Heart left ventricle (tissue), 16 donors: Measurements from ENCODE around the gene HDGFL1. TPM values are rescaled to one million over a fixed set of nuclear protein-coding genes. Genes with fewer than 3 reads are reported as not detected.

Source experiments
- ATAC-seq, 4 donors: fragments of 200-7000 bp; cut with Tn5 transposase; one replicate each; pipeline ENCODE4 v1.9.1; 2020 to 2022; ENCODE audit warnings: moderate library complexity in 4 of 4, mild to moderate bottlenecking in 3 of 4, moderate number of reproducible peaks in 1 of 4
- DNase-seq, 5 donors: peaks; one replicate each; pipeline ENCODE4 v3.0.0-alpha.2; 2020
- H3K27ac ChIP-seq, 12 donors: fragments of 200-600 bp; sonication (generic) in 4 of 12; one replicate each; pipeline versions ENCODE4 v1.5.0 to v1.8.0; 2016 to 2022; ENCODE audit warnings: mild to moderate bottlenecking in 2 of 12
- H3K27me3 ChIP-seq, 9 donors: fragments of 200-600 bp; sonication (generic) in 2 of 9; one replicate each; pipeline versions ENCODE4 v1.5.1 to v1.8.0; 2016 to 2022; ENCODE audit warnings: mild to moderate bottlenecking in 3 of 9
- H3K36me3 ChIP-seq, 9 donors: fragments of 200-600 bp; sonication (generic) in 2 of 9; one replicate each; pipeline versions ENCODE4 v1.5.0 to v1.8.0; 2018 to 2022; ENCODE audit warnings: mild to moderate bottlenecking in 2 of 9
- H3K4me1 ChIP-seq, 12 donors: fragments of 200-600 bp; sonication (generic) in 4 of 12; one replicate each; pipeline versions ENCODE4 v1.5.0 to v1.8.0; 2016 to 2022; ENCODE audit warnings: mild to moderate bottlenecking in 3 of 12
- H3K4me3 ChIP-seq, 12 donors: fragments of 200-600 bp; sonication (generic) in 4 of 12; one replicate each; pipeline versions ENCODE4 v1.5.0 to v1.8.0; 2017 to 2022; ENCODE audit warnings: mild to moderate bottlenecking in 9 of 12, moderate library complexity in 4 of 12
- H3K9me3 ChIP-seq, 12 donors: fragments of 200-600 bp; sonication (generic) in 4 of 12; one replicate each; pipeline versions ENCODE4 v1.5.0 to v1.8.0; 2016 to 2022; ENCODE audit warnings: mild to moderate bottlenecking in 1 of 12
- CTCF ChIP-seq, 12 donors: fragments of 200-600 bp; sonication (generic) in 4 of 12; IDR thresholded peaks; one replicate each; pipeline versions ENCODE4 v1.5.0 to v1.8.0; 2018 to 2022; ENCODE audit warnings: antibody characterized with exemption in 12 of 12, mild to moderate bottlenecking in 5 of 12
- POLR2A ChIP-seq, 2 donors: fragments of 450-650 bp; IDR thresholded peaks; one replicate each; pipeline ENCODE4 v1.6.1; 2017; ENCODE audit warnings: antibody characterized with exemption in 2 of 2, mild to moderate bottlenecking in 2 of 2, moderate library complexity in 2 of 2
- WGBS, 4 donors: extraction: QIAGEN DNeasy Blood & Tissue Kit in 2 of 4; methylation state at CpG; one replicate each; pipeline versions ENCODE4 v1.1.5 to v1.1.7; 2013 to 2018; 5-methylcytosine and 5-hydroxymethylcytosine counted together
- intact Hi-C, 10 donors: fragments of 100-400 bp; cut with DNase I; formaldehyde crosslinking; loops; one replicate each; pipeline versions ENCODE4 v1.11.1 to v1.14.2; 2022
- long read RNA-seq, 3 donors: library from polyadenylated mRNA; unstranded; transcript quantifications; one replicate each; pipeline ENCODE4 v2.0.0, GENCODE V29; 2020 to 2021
- polyA plus RNA-seq, 2 donors: library from polyadenylated mRNA; stranded (reverse); fragments of 200-250 nt; gene quantifications; one replicate each; pipeline ENCODE4 v1.2.3, GENCODE V29; 2013
- total RNA-seq, 9 donors: library from RNA; depleted of rRNA in 2 of 9; stranded (reverse); fragments of >200 nt in 2 of 9; fragmentation: NEBNext Ultra II Directional in 3 of 9; extraction: Animal tissue kit (Norgen Biotek cat#: 25700) in 3 of 9; gene quantifications; one replicate each; pipeline versions ENCODE4 v1.1.0 to v1.2.4, GENCODE V29; 2016 to 2023
- donor health status: ischemic (EF 13 %, LVEDD 7.1; RV severe dilation, severe dysfunction).
- donor health status: healthy with polysubstance abuse.
- donor health status: DM: no; HTN: yes; CAD: no.
- donor health status: DM: no; HTN: no; CAD: no.
- donor health status: ischemic (EF 25% LVEDD 6.9; RV normal size, moderate dysfunction).
- donor health status: ischemic (EF 25% LVEDD 5.7; RV mildly dilated, moderate dysfunction).
- donor health status: healthy.
- donor health status: DM: yes; HTN: yes; CAD: no.
- donor health status: ischemic (EF 35%, LVEDD 5.7; RV mildly dilated, moderate dysfunction).
- donor health status: nonischemic (EF 11% LVEDD 7.7; RV severe dilation, severe dysfunction).
- donor health status: DM: yes; HTN: yes; CAD: no.
- donor health status: PGD.
- donor health status: ischemic (EF 29% LVEDD 5.4; RV normal size, mild dysfunction).
- donor health status: nonischemic (EF 23%, LVEDD 6.1; RV moderate dilation, normal function).

The HDGFL1 gene
- total RNA-seq, result not detected
- not detected for polyA plus RNA-seq
- long read RNA-seq, donor 1, result 0 reads
- long read RNA-seq, donor 2, result 0 reads
- long read RNA-seq, donor 3, result 0 reads

DNA sequence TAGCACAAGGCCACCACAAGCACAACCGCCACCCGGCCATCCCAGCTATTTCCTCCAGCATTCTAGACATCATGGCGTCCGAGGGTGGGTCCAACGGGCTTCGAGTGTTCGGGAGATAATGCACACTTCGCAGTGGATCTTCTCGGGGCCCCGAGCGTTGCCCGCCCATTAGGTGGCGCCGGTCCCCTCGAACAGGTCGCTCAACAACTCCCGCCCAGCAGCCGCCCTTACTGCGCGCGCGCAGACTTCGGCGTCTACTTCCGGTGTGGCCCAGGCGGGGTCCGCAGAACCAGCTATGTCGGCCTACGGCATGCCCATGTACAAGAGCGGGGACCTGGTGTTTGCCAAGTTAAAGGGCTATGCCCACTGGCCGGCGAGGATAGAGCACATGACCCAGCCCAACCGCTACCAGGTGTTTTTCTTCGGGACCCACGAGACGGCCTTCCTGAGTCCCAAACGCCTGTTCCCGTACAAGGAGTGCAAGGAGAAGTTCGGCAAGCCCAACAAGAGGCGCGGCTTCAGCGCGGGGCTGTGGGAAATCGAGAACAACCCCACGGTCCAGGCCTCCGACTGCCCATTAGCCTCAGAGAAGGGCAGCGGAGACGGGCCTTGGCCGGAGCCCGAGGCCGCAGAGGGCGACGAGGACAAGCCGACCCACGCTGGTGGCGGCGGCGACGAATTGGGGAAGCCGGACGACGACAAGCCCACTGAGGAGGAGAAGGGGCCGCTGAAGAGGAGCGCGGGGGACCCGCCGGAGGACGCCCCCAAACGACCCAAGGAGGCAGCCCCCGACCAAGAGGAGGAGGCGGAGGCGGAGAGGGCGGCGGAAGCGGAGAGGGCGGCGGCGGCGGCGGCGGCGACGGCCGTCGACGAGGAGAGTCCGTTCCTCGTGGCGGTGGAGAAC is at the start of gene HDGFL1:
Gene HDGFL1, plus strand, starts transcription at position 286 of the 904 bp plus-strand sequence. Its CDS starts 10 bp downstream, at position 296.
- Histone ChIP-seq H3K4me1 (no peaks in the 10 kb centered on the region), H3K27me3 (no peaks in the 10 kb centered on the region), H3K27ac (no peak within 1 kb of the TSS), H3K9me3 (no peaks in the 10 kb centered on the region), H3K36me3 (no peaks in the 10 kb centered on the region), H3K4me3 (no peak within 1 kb of the TSS)
- DNase-seq (peak in 1 of 5 donors; percentile 65), ATAC-seq (peak in 1 of 4 donors; percentile 24)
- WGBS, 4 donors, result 94 to 96% (median 95%) methylated on average over 66 to 89 of the region's 89 CpGs
- intact Hi-C loops, result no loop called here
- TF ChIP-seq CTCF (IDR thresholded peaks at IDR 0.05) (no peak), POLR2A (IDR thresholded peaks at IDR 0.05) (no peak)

DNA sequence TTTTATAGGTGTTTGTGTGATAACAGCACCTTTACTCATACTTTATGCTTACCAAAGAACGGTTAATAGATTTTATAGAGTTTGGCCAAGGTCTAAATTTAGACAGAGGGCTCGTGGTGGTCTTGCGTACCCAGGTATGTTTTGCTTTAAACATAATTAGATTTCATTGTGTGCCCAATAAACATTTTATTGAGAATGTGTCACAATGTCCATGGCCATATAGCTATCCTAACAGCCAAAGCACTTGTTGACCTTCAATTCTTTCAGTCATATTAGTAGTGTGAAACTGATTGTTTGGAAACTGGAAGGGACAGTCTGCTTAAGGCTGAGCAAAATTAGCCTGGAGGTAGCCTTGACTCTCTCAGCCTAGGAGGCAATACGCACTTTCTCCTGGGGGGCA is 48.3 kb upstream of the HDGFL1 start:
- H3K4me3 ChIP-seq, result no peak overlapping the region
- ATAC-seq (no peak), DNase-seq (no peak)
- H3K27me3 ChIP-seq, result no peaks in the 10 kb centered on the region
- H3K27ac ChIP-seq, result no peak overlapping the region
- no peaks in the 10 kb centered on the region for H3K4me1 ChIP-seq
- TF ChIP-seq CTCF (IDR thresholded peaks at IDR 0.05) (no peak), POLR2A (IDR thresholded peaks at IDR 0.05) (no peak)
- no peaks in the 10 kb centered on the region for H3K9me3 ChIP-seq
- no peaks in the 10 kb centered on the region for H3K36me3 ChIP-seq
- intact Hi-C loops, result no loop called here
- WGBS, 4 donors, result 90 to 94% (median 93%) methylated on average over 4 of the region's 4 CpGs

GRCh38 chr6:22526736-22527135 is 42.6 kb upstream of the HDGFL1 start:
- TF ChIP-seq POLR2A (IDR thresholded peaks at IDR 0.05) (no peak), CTCF (IDR thresholded peaks at IDR 0.05) (no peak)
- H3K4me1 ChIP-seq, result no peaks in the 10 kb centered on the region
- no peak for DNase-seq

GRCh38 chr6:22529866-22530265 is 39.5 kb upstream of the HDGFL1 start:
- Histone ChIP-seq H3K27ac (no peak overlapping the region), H3K4me3 (no peak overlapping the region), H3K27me3 (no peaks in the 10 kb centered on the region), H3K4me1 (no peaks in the 10 kb centered on the region), H3K36me3 (no peaks in the 10 kb centered on the region), H3K9me3 (no peaks in the 10 kb centered on the region)
- WGBS, 4 donors, result 93 to 100% (median 99%) methylated on average over 1 of the region's 1 CpG
- intact Hi-C loops, result no loop called here
- TF ChIP-seq POLR2A (IDR thresholded peaks at IDR 0.05) (no peak), CTCF (IDR thresholded peaks at IDR 0.05) (no peak)
- no peak for DNase-seq
- ATAC-seq, result no peak

More at GRCh38 chr6:22526736-22527135, 42.6 kb upstream of the HDGFL1 start:
- intact Hi-C loops, result no loop called here
- Histone ChIP-seq H3K27me3 (no peaks in the 10 kb centered on the region), H3K9me3 (no peaks in the 10 kb centered on the region), H3K4me3 (no peak overlapping the region), H3K36me3 (no peaks in the 10 kb centered on the region), H3K27ac (no peak overlapping the region)
- no peak for ATAC-seq
